Thoracic aorta (tissue), 2 donors: Measurements from ENCODE around the gene FUCA1. TPM values are rescaled to one million over a fixed set of nuclear protein-coding genes. Genes with fewer than 3 reads are reported as not detected.

ENCODE experiments used
- ATAC-seq: fragments of 150-250 bp; one replicate; pipeline ENCODE4 v1.8.0; 2017; ENCODE audit warnings: low read depth; ENCODE audit not compliant: insufficient number of reproducible peaks, low FRiP score
- DNase-seq: peaks from one replicate; pipeline ENCODE4 v3.0.0-alpha.2; 2020; ENCODE audit warnings: low spot score
- H3K27ac ChIP-seq, 2 donors: fragments of 200-600 bp; sonication (generic); 1 replicate in 1 of 2; 2 replicates in 1 of 2; pipeline ENCODE4 v1.5.1; 2016; ENCODE audit warnings: mild to moderate bottlenecking in 2 of 2, moderate library complexity in 2 of 2
- H3K27me3 ChIP-seq: fragments of 200-600 bp; sonication (generic); replicated peaks from 2 replicates; pipeline ENCODE4 v1.6.0; 2016; ENCODE audit warnings: mild to moderate bottlenecking; ENCODE audit not compliant: insufficient read depth
- H3K36me3 ChIP-seq: fragments of 200-600 bp; sonication (generic); one replicate; pipeline ENCODE4 v1.5.1; 2016
- H3K4me1 ChIP-seq, 2 donors: fragments of 200-600 bp; sonication (generic); 1 replicate in 1 of 2; 2 replicates in 1 of 2; pipeline versions ENCODE4 v1.5.1 to v1.6.0; 2016; ENCODE audit warnings: low read depth in 2 of 2, mild to moderate bottlenecking in 1 of 2; ENCODE audit not compliant: control insufficient read depth in 1 of 2
- H3K4me3 ChIP-seq: fragments of 200-600 bp; sonication (generic); 2 replicates; pipeline ENCODE4 v1.5.1; 2016; ENCODE audit warnings: mild to moderate bottlenecking
- H3K9me3 ChIP-seq: fragments of 200-600 bp; sonication (generic); 2 replicates; pipeline ENCODE4 v1.5.1; 2016
- CTCF ChIP-seq: fragments of 200-600 bp; sonication (generic); IDR thresholded peaks from one replicate; pipeline ENCODE4 v1.5.1; 2019; ENCODE audit warnings: antibody characterized with exemption
- total RNA-seq, 2 donors: library from RNA; depleted of rRNA; stranded (reverse); fragments of >200 nt; gene quantifications; one replicate each; pipeline versions ENCODE4 v1.1.0 to v1.2.3, GENCODE V29; 2016

Gene FUCA1
- total RNA-seq, 2 donors from 2014 or later: 30.5 to 70.8 TPM

DNA sequence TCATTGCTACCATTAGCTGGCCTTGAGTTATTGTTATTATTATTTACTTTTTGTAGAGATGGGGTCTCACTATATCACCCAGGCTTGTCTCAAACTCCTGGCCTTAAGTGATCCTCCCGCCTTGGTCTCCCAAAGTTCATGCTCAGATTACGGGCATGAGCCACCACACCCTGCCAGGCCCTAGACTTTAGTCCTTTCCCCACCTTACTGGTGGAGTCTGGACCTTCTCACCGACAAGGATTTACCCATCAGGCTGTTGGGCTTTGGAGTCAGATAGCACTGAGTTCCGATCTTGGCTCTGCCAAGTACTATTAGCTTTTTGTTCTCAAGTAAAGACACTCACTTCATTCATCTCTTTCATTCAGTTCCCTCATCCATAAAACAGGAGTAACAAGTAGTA lies 27.9 kb upstream of the FUCA1 start:
- ATAC-seq: no peak
- no peak for TF ChIP-seq CTCF

DNA sequence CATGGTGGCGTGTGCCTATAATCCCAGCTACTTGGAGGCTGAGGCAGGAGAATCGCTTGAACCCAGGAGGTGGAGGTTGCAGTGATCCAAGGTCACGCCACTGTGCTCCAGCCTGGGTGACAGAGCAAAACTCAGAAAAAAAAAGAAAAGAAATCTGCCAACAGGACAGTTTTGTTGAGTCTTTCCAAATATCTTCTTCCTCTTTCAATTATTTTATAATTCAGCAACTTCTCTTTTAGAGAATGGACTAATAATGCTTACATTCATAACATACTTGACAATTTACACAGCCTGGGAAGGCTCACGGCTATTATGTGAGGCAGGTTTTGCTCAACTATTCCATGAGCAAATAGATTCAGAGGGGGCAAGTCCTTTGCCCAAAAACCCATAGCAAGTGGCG lies 27.0 kb upstream of the FUCA1 start:
- no peak overlapping the region for H3K27ac ChIP-seq
- ATAC-seq (no peak), DNase-seq (no peak)
- no peak for TF ChIP-seq CTCF
- no peaks in the 10 kb centered on the region for H3K36me3 ChIP-seq
- H3K9me3 ChIP-seq: no peaks in the 10 kb centered on the region
- no peak overlapping the region for H3K4me3 ChIP-seq
- no peaks in the 10 kb centered on the region for H3K4me1 ChIP-seq
- H3K27me3 ChIP-seq: no peaks in the 10 kb centered on the region

More for the DNA sequence above, 27.9 kb upstream of the FUCA1 start:
- H3K27ac ChIP-seq: no peak overlapping the region
- no peaks in the 10 kb centered on the region for H3K27me3 ChIP-seq
- H3K9me3 ChIP-seq: no peaks in the 10 kb centered on the region
- no peak overlapping the region for H3K4me3 ChIP-seq
- no peaks in the 10 kb centered on the region for H3K36me3 ChIP-seq
- no peak for DNase-seq
- H3K4me1 ChIP-seq: no peaks in the 10 kb centered on the region

GRCh38 chr1:23889074-23889473 lies 21.0 kb upstream of the FUCA1 start:
- ATAC-seq (no peak), DNase-seq (no peak)
- Histone ChIP-seq H3K4me3 (no peak overlapping the region), H3K36me3 (no peaks in the 10 kb centered on the region), H3K27me3 (no peaks in the 10 kb centered on the region), H3K27ac (no peak overlapping the region), H3K9me3 (no peaks in the 10 kb centered on the region), H3K4me1 (no peaks in the 10 kb centered on the region)
- no peak for TF ChIP-seq CTCF

GRCh38 chr1:23885222-23885621 lies 17.1 kb upstream of the FUCA1 start:
- ATAC-seq: no peak
- no peak for TF ChIP-seq CTCF
- no peak for DNase-seq

DNA sequence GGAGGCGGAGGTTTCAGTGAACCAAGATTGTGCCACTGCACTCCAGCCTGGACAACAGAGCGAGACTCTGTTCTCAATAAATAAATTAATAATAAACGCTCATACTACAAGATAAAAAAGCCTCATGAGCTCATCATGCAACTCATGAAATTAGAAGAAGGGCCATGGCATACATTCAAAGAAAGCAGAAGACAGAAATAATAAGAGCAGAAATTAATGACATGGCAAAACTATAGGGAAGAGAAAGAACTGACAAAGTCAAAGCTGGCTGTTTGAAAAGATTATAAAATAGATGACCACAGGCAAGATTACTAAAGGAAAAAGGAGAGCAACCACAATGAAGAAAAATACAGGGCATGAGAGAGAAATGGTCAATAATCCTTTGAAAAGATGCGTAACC lies 14.7 kb upstream of the FUCA1 start:
- no peak for ATAC-seq
- no peaks in the 10 kb centered on the region for H3K27me3 ChIP-seq
- no peak overlapping the region for H3K27ac ChIP-seq
- no peak for DNase-seq
- H3K4me1 ChIP-seq: no peaks in the 10 kb centered on the region
- no peak for TF ChIP-seq CTCF
- peaks cover 22% of the 10 kb centered on the region for H3K9me3 ChIP-seq
- H3K4me3 ChIP-seq: no peak overlapping the region
- no peaks in the 10 kb centered on the region for H3K36me3 ChIP-seq

More at GRCh38 chr1:23885222-23885621, 17.1 kb upstream of the FUCA1 start:
- Histone ChIP-seq H3K36me3 (no peaks in the 10 kb centered on the region), H3K4me1 (no peaks in the 10 kb centered on the region), H3K9me3 (no peaks in the 10 kb centered on the region), H3K27ac (no peak overlapping the region), H3K27me3 (no peaks in the 10 kb centered on the region), H3K4me3 (no peak overlapping the region)
